HepG2 (cell line): ENCODE measurements around the gene PRDX2. TPM values are rescaled to one million over a fixed set of nuclear protein-coding genes. Genes with fewer than 3 reads are reported as not detected.

Experiments
- ARID4A ChIP-seq: sonication (generic); formaldehyde crosslinking; IDR thresholded peaks from 2 replicates; pipeline ENCODE4 v1.5.0; 2020; ENCODE audit warnings: mild to moderate bottlenecking, missing genetic modification reagents, borderline replicate concordance
- BCL3 ChIP-seq: sonication (generic); formaldehyde crosslinking; IDR thresholded peaks from 2 replicates; pipeline ENCODE4 v1.5.1; 2020; ENCODE audit warnings: mild to moderate bottlenecking, missing genetic modification reagents, moderate library complexity
- FIP1L1 ChIP-seq: fragments of 200-400 bp; formaldehyde crosslinking; IDR thresholded peaks from 2 replicates; pipeline ENCODE4 v1.6.1; 2018; ENCODE audit warnings: low read depth, mild to moderate bottlenecking, low read length, moderate library complexity, borderline replicate concordance; ENCODE audit not compliant: insufficient read depth
- IRX3 ChIP-seq: sonication (generic); formaldehyde crosslinking; IDR thresholded peaks from 2 replicates; pipeline ENCODE4 v1.8.1; 2023; ENCODE audit warnings: mild to moderate bottlenecking, low read depth, missing genetic modification reagents, borderline replicate concordance
- PHF5A ChIP-seq: IDR thresholded peaks from one replicate; pipeline ENCODE4 v1.6.1; 2018; ENCODE audit warnings: low read depth, missing genetic modification reagents; ENCODE audit not compliant: unreplicated experiment
- RAD51 ChIP-seq: fragments of 450-650 bp; IDR thresholded peaks from 2 replicates; pipeline ENCODE4 v1.6.1; 2016; ENCODE audit warnings: borderline replicate concordance
- SIN3B ChIP-seq: fragments of 150-350 bp; IDR thresholded peaks from 2 replicates; pipeline ENCODE4 v1.6.1; 2014; ENCODE audit warnings: low read length
- SNAPC5 ChIP-seq: sonication (generic); formaldehyde crosslinking; IDR thresholded peaks from 2 replicates; pipeline ENCODE4 v1.8.1; 2023; ENCODE audit warnings: mild to moderate bottlenecking, missing genetic modification reagents, borderline replicate concordance
- SRY ChIP-seq: sonication (generic); formaldehyde crosslinking; IDR thresholded peaks from 2 replicates; pipeline ENCODE4 v1.8.0; 2022; ENCODE audit warnings: mild to moderate bottlenecking, missing genetic modification reagents
- TFAP4 ChIP-seq: sonication (generic); IDR thresholded peaks from 2 replicates; pipeline ENCODE4 v1.6.1; 2016; ENCODE audit warnings: low read depth, borderline replicate concordance
- ZBTB46 ChIP-seq: sonication (generic); formaldehyde crosslinking; IDR thresholded peaks from 2 replicates; pipeline ENCODE4 v1.4.0; 2020; ENCODE audit warnings: mild to moderate bottlenecking, missing genetic modification reagents, borderline replicate concordance
- ZFP62 ChIP-seq: sonication (generic); formaldehyde crosslinking; IDR thresholded peaks from 2 replicates; pipeline ENCODE4 v1.4.0; 2020; ENCODE audit warnings: missing genetic modification reagents
- ZNF33A ChIP-seq: sonication (generic); formaldehyde crosslinking; IDR thresholded peaks from 2 replicates; pipeline ENCODE4 v1.5.1; 2020; ENCODE audit warnings: missing genetic modification reagents, mild to moderate bottlenecking, moderate library complexity, borderline replicate concordance
- ZNF547 ChIP-seq: sonication (generic); formaldehyde crosslinking; IDR thresholded peaks from 2 replicates; pipeline ENCODE4 v1.5.1; 2020; ENCODE audit warnings: mild to moderate bottlenecking, missing genetic modification reagents
- ZNF720 ChIP-seq: sonication (generic); formaldehyde crosslinking; IDR thresholded peaks from 2 replicates; pipeline ENCODE4 v1.4.0; 2020; ENCODE audit warnings: missing genetic modification reagents
- ZNF724P ChIP-seq: sonication (generic); formaldehyde crosslinking; IDR thresholded peaks from 2 replicates; pipeline ENCODE4 v1.8.0; 2022; ENCODE audit warnings: missing genetic modification reagents, borderline replicate concordance
- ZNF770 ChIP-seq: sonication (generic); formaldehyde crosslinking; IDR thresholded peaks from 2 replicates; pipeline ENCODE4 v1.5.0; 2020; ENCODE audit warnings: mild to moderate bottlenecking, missing genetic modification reagents
- polyA plus RNA-seq, 8 experiments: library from polyadenylated mRNA; depleted of rRNA in 3 of 8; stranded (reverse) in 7 of 8; unstranded in 1 of 8; fragments of >200 nt; fragmentation: Illumina TruSeq in 4 of 8; extraction: Trizol in 4 of 8; gene quantifications; 2 replicates each; pipeline versions ENCODE4 v1.2.1 to v1.2.3, GENCODE V29; 2011 to 2016; ENCODE audit warnings: low read depth in 4 of 8, missing spikeins in 1 of 8, mixed read lengths in 1 of 8; ENCODE audit not compliant: insufficient read depth in 1 of 8
- total RNA-seq, 5 experiments: library from RNA; depleted of rRNA; stranded (reverse); fragments of >200 nt; fragmentation: Illumina TruSeq; extraction: Trizol; gene quantifications; 2 replicates each; pipeline ENCODE4 v1.2.3, GENCODE V29; 2016; ENCODE audit warnings: low read depth in 1 of 5

Gene PRDX2
- total and polyA plus RNA-seq, 2 of the 13 experiments (the other 11 are each of a cell fraction or from before 2014, with no cell fraction given), result 218 to 381 TPM

GRCh38 chr19:12806242-12807081, 4.9 kb upstream of the PRDX2 start, which contains the start of gene RNASEH2A (continued):
- TF ChIP-seq ZBTB46 (CRISPR knock-in tag), result no peak
- peak; percentile 93 for TF ChIP-seq ZNF547 (CRISPR knock-in tag)
- no peak for TF ChIP-seq ZNF720 (CRISPR knock-in tag)
- TF ChIP-seq FIP1L1, result no peak
- TF ChIP-seq ZNF724P (CRISPR knock-in tag), result peak; percentile 65; the same call in 1 of the 2 replicates
- no peak for TF ChIP-seq RAD51
- peak; percentile 98; the same call in 1 of the 2 replicates for TF ChIP-seq BCL3 (CRISPR knock-in tag)
- peak; percentile 73; the same call in 1 of the 2 replicates for TF ChIP-seq IRX3
- no peak for TF ChIP-seq SNAPC5 (CRISPR knock-in tag)
- peak; percentile 99 for TF ChIP-seq ARID4A (CRISPR knock-in tag)
- no peak for TF ChIP-seq ZFP62 (CRISPR knock-in tag)
- no peak for TF ChIP-seq ZNF33A (CRISPR knock-in tag)
- no peak for TF ChIP-seq ZNF770 (CRISPR knock-in tag)
- peak; percentile 80 for TF ChIP-seq SRY
- TF ChIP-seq TFAP4, result 0 out of 2 replicates have a peak, but pooled peaks have one; percentile 60
- TF ChIP-seq PHF5A (CRISPR knock-in tag), result no peak
- TF ChIP-seq SIN3B, result peak; percentile 80
